Vagina (tissue), 2 donors: ENCODE measurements around the gene NR1I2.

Experiments used
- CTCF ChIP-seq, 3 experiments: fragments of 450-650 bp in 2 of 3; fragments of 200-600 bp in 1 of 3; sonication (generic) in 1 of 3; IDR thresholded peaks; one replicate each; pipeline ENCODE4 v1.5.1; 2017 to 2019; ENCODE audit warnings: antibody characterized with exemption in 3 of 3, mild to moderate bottlenecking in 2 of 3, moderate library complexity in 2 of 3
- POLR2AphosphoS5 ChIP-seq, 2 donors: sonication (generic); formaldehyde crosslinking; IDR thresholded peaks; one replicate each; pipeline ENCODE4 v1.9.0; 2017; ENCODE audit warnings: antibody characterized with exemption in 2 of 2, mild to moderate bottlenecking in 2 of 2, low read depth in 1 of 2; ENCODE audit not compliant: insufficient read depth in 1 of 2

- TF ChIP-seq CTCF (IDR thresholded peaks at IDR 0.05) (no peak), POLR2AphosphoS5 (IDR thresholded peaks at IDR 0.05; ENCODE audit: insufficient read depth in 1 of 2, low read depth in 1 of 2) (no peak)
Observed at GRCh38 chr3:119733812-119734211, 48.1 kb upstream of the NR1I2 start.
